ENCODE data around the gene RALY.

RALY gene

DNA sequence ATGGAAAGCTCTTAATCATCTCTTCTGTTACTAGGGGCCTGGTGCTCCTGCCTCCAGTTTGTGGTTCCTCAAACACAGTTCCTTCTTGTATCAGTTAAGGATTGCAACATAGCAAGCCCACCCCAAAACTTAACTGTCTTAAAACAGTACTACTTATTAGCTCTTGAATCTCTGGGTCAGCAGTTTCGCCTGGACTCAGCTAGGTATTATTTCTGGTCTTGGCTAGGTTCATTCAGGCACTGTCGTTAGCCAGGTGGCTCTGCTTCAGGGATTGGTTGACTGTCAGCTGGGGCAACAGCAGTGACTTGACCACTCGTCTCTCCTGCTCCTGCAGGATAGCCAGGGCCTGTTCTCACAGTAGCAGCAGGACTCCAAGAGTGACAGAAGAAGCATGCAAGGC, 30.0 kb upstream of the RALY start:
- no peak for DNase-seq (ENCODE audit: low read depth, low spot score)
- Histone ChIP-seq H3K9ac (ENCODE audit: insufficient read length, low read depth) (no peak overlapping the region), H3K4me3 (ENCODE audit: insufficient read length, low read depth) (no peak overlapping the region), H3K9me3 (ENCODE audit: insufficient read depth, low read length) (peaks cover 6% of the 10 kb centered on the region; the same call in 1 of the 2 replicates), H3K36me3 (ENCODE audit: insufficient read depth, insufficient read length, low read length) (no peaks in the 10 kb centered on the region), H3K27me3 (ENCODE audit: insufficient read depth, insufficient read length) (no peaks in the 10 kb centered on the region), H3K4me1 (ENCODE audit: insufficient read depth, insufficient read length) (no peaks in the 10 kb centered on the region)
- TF ChIP-seq ZNF274 (IDR thresholded peaks at IDR 0.05; ENCODE audit: low read depth, low read length) (no peak), YY1 (IDR thresholded peaks at IDR 0.05; ENCODE audit: insufficient read depth, insufficient read length) (no peak), SUZ12 (IDR thresholded peaks at IDR 0.05; ENCODE audit: extremely low read depth, insufficient read depth, insufficient read length) (no peak)

DNA sequence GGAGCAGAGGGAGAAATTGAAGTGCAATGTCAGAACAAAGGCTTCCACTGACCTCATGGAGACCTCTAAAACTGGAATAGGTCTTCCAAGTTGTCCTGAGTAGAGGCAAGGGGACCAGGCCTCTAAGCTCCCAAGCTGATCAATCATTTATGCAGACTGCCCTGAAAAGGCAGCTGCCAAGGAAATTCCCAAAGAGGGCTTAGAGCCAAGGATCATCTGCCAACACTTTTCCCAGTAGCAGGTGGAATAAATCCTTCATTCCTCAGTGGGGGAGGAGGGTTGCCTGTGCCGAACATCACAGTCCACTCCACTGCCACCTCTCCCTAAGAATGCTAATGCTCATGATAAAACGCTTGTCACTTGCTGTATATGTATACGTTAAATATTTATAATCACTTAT, 29.3 kb upstream of the RALY start:
- H3K9ac ChIP-seq (ENCODE audit: insufficient read length, low read depth), result no peak overlapping the region
- TF ChIP-seq YY1 (IDR thresholded peaks at IDR 0.05; ENCODE audit: insufficient read depth, insufficient read length), result no peak
- H3K27me3 ChIP-seq (ENCODE audit: insufficient read depth, insufficient read length), result no peaks in the 10 kb centered on the region
- DNase-seq (ENCODE audit: low read depth, low spot score), result no peak
- H3K4me1 ChIP-seq (ENCODE audit: insufficient read depth, insufficient read length), result no peaks in the 10 kb centered on the region
- no peaks in the 10 kb centered on the region for H3K36me3 ChIP-seq (ENCODE audit: insufficient read depth, insufficient read length, low read length)
- H3K4me3 ChIP-seq (ENCODE audit: insufficient read length, low read depth), result no peak overlapping the region
- H3K9me3 ChIP-seq (ENCODE audit: insufficient read depth, low read length), result peaks cover 6% of the 10 kb centered on the region; the same call in 1 of the 2 replicates

DNA sequence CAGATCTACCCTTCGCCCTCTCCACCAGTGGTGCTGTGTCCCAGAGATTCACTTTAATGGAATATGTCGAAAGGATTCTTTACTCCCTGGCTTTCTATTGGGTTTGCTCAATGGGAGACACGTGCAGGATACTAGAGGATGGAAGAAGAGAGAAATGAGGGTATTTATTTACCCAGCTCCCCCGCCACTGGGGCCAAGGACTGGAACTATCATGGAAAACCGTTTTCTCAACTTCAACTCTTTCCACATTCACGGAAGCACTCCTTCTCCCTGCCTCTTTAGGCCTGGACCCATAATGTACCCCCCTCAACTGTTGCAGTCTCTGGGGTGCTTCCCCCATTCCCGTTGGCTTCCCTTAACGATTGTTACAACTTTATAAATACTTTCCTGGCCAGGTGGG, 26.6 kb upstream of the RALY start:
- H3K4me1 ChIP-seq (ENCODE audit: insufficient read depth, insufficient read length), result no peaks in the 10 kb centered on the region
- no peak for DNase-seq (ENCODE audit: low read depth, low spot score)
- H3K4me3 ChIP-seq (ENCODE audit: insufficient read length, low read depth), result no peak overlapping the region
- H3K9ac ChIP-seq (ENCODE audit: insufficient read length, low read depth), result no peak overlapping the region
- H3K27me3 ChIP-seq (ENCODE audit: insufficient read depth, insufficient read length), result no peaks in the 10 kb centered on the region
- no peaks in the 10 kb centered on the region for H3K36me3 ChIP-seq (ENCODE audit: insufficient read depth, insufficient read length, low read length)
- peaks cover 6% of the 10 kb centered on the region; the same call in 1 of the 2 replicates for H3K9me3 ChIP-seq (ENCODE audit: insufficient read depth, low read length)
- no peak for TF ChIP-seq ZNF274 (IDR thresholded peaks at IDR 0.05; ENCODE audit: low read depth, low read length)
- no peak for TF ChIP-seq YY1 (IDR thresholded peaks at IDR 0.05; ENCODE audit: insufficient read depth, insufficient read length)
- no peak for TF ChIP-seq SUZ12 (IDR thresholded peaks at IDR 0.05; ENCODE audit: extremely low read depth, insufficient read depth, insufficient read length)

GRCh38 chr20:33969563-33969962, 24.1 kb upstream of the RALY start:
- no peak for TF ChIP-seq YY1 (IDR thresholded peaks at IDR 0.05; ENCODE audit: insufficient read depth, insufficient read length)
- TF ChIP-seq SUZ12 (IDR thresholded peaks at IDR 0.05; ENCODE audit: extremely low read depth, insufficient read depth, insufficient read length), result no peak
- no peak for TF ChIP-seq ZNF274 (IDR thresholded peaks at IDR 0.05; ENCODE audit: low read depth, low read length)
- Histone ChIP-seq H3K27me3 (ENCODE audit: insufficient read depth, insufficient read length) (no peaks in the 10 kb centered on the region), H3K9me3 (ENCODE audit: insufficient read depth, low read length) (peaks cover 6% of the 10 kb centered on the region; the same call in 1 of the 2 replicates), H3K9ac (ENCODE audit: insufficient read length, low read depth) (no peak overlapping the region), H3K4me3 (ENCODE audit: insufficient read length, low read depth) (no peak overlapping the region), H3K4me1 (ENCODE audit: insufficient read depth, insufficient read length) (no peaks in the 10 kb centered on the region), H3K36me3 (ENCODE audit: insufficient read depth, insufficient read length, low read length) (no peaks in the 10 kb centered on the region)
- DNase-seq (ENCODE audit: low read depth, low spot score), result no peak

GRCh38 chr20:33970229-33970628, 23.5 kb upstream of the RALY start:
- no peak for TF ChIP-seq ZNF274 (IDR thresholded peaks at IDR 0.05; ENCODE audit: low read depth, low read length)
- TF ChIP-seq YY1 (IDR thresholded peaks at IDR 0.05; ENCODE audit: insufficient read depth, insufficient read length), result no peak
- no peak for TF ChIP-seq SUZ12 (IDR thresholded peaks at IDR 0.05; ENCODE audit: extremely low read depth, insufficient read depth, insufficient read length)
- no peak overlapping the region for H3K4me3 ChIP-seq (ENCODE audit: insufficient read length, low read depth)
- no peaks in the 10 kb centered on the region for H3K4me1 ChIP-seq (ENCODE audit: insufficient read depth, insufficient read length)
- no peaks in the 10 kb centered on the region for H3K36me3 ChIP-seq (ENCODE audit: insufficient read depth, insufficient read length, low read length)
- peaks cover 6% of the 10 kb centered on the region; the same call in 1 of the 2 replicates for H3K9me3 ChIP-seq (ENCODE audit: insufficient read depth, low read length)
- no peak overlapping the region for H3K9ac ChIP-seq (ENCODE audit: insufficient read length, low read depth)
- DNase-seq (ENCODE audit: low read depth, low spot score), result no peak
- H3K27me3 ChIP-seq (ENCODE audit: insufficient read depth, insufficient read length), result no peaks in the 10 kb centered on the region

DNA sequence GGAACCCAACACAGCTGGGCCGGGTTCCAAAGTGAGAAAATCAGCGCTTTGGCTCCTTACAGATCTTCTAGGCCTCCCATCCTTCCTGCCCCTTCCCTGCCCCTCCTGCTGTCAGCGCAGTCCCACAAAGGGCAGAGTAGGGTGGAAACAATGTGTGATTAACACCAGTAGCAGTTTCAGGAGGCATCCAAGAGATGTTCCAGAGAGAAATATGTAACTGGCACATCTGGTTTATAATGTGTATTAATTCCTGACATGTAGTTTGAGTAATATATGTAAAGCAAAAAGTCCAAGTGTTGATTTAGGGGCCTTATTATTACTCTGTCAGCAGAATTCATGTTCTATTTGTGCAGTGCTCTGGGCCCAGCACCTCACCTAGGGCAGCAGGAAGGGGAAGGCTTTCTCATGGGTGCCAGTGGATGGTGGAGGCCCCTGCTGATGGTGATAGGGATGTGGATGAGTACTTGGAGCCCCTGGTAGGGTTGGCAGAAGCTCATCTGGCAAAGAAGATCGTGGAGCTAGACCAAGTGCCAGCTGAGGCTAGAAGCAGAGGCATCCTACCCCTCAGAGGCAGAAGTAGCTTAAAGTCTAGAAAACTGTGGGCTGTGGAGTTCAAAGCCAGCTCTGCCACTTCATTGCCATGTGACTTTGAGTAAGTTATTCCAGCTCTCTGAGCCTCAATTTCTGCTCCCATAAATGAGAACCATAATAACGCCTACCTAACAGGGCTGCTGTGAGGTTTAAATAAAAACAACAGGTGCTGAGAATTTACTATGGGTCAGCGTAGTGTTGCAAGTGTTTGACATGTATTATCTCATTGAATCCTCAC, 22.4 kb upstream of the RALY start:
- H3K27me3 ChIP-seq (ENCODE audit: insufficient read depth, insufficient read length), result no peaks in the 10 kb centered on the region
- H3K4me1 ChIP-seq (ENCODE audit: insufficient read depth, insufficient read length), result no peaks in the 10 kb centered on the region
- no peak for DNase-seq (ENCODE audit: low read depth, low spot score)
- H3K9me3 ChIP-seq (ENCODE audit: insufficient read depth, low read length), result peaks cover 6% of the 10 kb centered on the region; the same call in 1 of the 2 replicates
- no peak overlapping the region for H3K9ac ChIP-seq (ENCODE audit: insufficient read length, low read depth)
- TF ChIP-seq ZNF274 (IDR thresholded peaks at IDR 0.05; ENCODE audit: low read depth, low read length) (no peak), SUZ12 (IDR thresholded peaks at IDR 0.05; ENCODE audit: extremely low read depth, insufficient read depth, insufficient read length) (no peak), YY1 (IDR thresholded peaks at IDR 0.05; ENCODE audit: insufficient read depth, insufficient read length) (no peak)
- H3K4me3 ChIP-seq (ENCODE audit: insufficient read length, low read depth), result no peak overlapping the region
- no peaks in the 10 kb centered on the region for H3K36me3 ChIP-seq (ENCODE audit: insufficient read depth, insufficient read length, low read length)

- Histone ChIP-seq H3K9me3 (ENCODE audit: insufficient read depth, low read length) (peaks cover 6% of the 10 kb centered on the region; the same call in 1 of the 2 replicates), H3K27me3 (ENCODE audit: insufficient read depth, insufficient read length) (no peaks in the 10 kb centered on the region), H3K4me1 (ENCODE audit: insufficient read depth, insufficient read length) (no peaks in the 10 kb centered on the region), H3K4me3 (ENCODE audit: insufficient read length, low read depth) (no peak overlapping the region), H3K36me3 (ENCODE audit: insufficient read depth, insufficient read length, low read length) (no peaks in the 10 kb centered on the region), H3K9ac (ENCODE audit: insufficient read length, low read depth) (no peak overlapping the region)
- DNase-seq (ENCODE audit: low read depth, low spot score), result no peak
- TF ChIP-seq ZNF274 (IDR thresholded peaks at IDR 0.05; ENCODE audit: low read depth, low read length) (no peak), SUZ12 (IDR thresholded peaks at IDR 0.05; ENCODE audit: extremely low read depth, insufficient read depth, insufficient read length) (no peak), YY1 (IDR thresholded peaks at IDR 0.05; ENCODE audit: insufficient read depth, insufficient read length) (no peak)
Observed at GRCh38 chr20:33976959-33977358, 16.8 kb upstream of the RALY start.
